HepG2 (cell line): ENCODE measurements around the gene SMURF2. TPM values are rescaled to one million over a fixed set of nuclear protein-coding genes. Genes with fewer than 3 reads are reported as not detected.
A peak's percentile ranks its signal among the peaks of the same experiment; 100 is the strongest.

Source experiments
- ATF7-NPFF ChIP-seq: sonication (generic); formaldehyde crosslinking; IDR thresholded peaks from 2 replicates; pipeline ENCODE4 v1.8.1; 2023; ENCODE audit warnings: mild to moderate bottlenecking, low read depth, missing genetic modification reagents, moderate library complexity
- BATF2 ChIP-seq: sonication (generic); formaldehyde crosslinking; IDR thresholded peaks from 2 replicates; pipeline ENCODE4 v1.8.0; 2022; ENCODE audit warnings: mild to moderate bottlenecking, missing genetic modification reagents, moderate library complexity
- DPF2 ChIP-seq: sonication (generic); formaldehyde crosslinking; IDR thresholded peaks from 2 replicates; pipeline ENCODE4 v1.4.0; 2020; ENCODE audit warnings: mild to moderate bottlenecking, low read depth, missing genetic modification reagents, borderline replicate concordance
- ELK4 ChIP-seq: sonication (generic); formaldehyde crosslinking; IDR thresholded peaks from 2 replicates; pipeline ENCODE4 v1.9.0; 2021; ENCODE audit warnings: missing genetic modification reagents, borderline replicate concordance
- GMEB2 ChIP-seq: IDR thresholded peaks from 2 replicates; pipeline ENCODE4 v1.6.1; 2016; ENCODE audit warnings: missing biosample characterization, missing genetic modification reagents, low read depth
- IRF1 ChIP-seq: sonication (generic); formaldehyde crosslinking; IDR thresholded peaks from 2 replicates; pipeline ENCODE4 v1.4.0; 2020; ENCODE audit warnings: low read depth, mild to moderate bottlenecking, missing genetic modification reagents
- KDM6A ChIP-seq: IDR thresholded peaks from 2 replicates; pipeline ENCODE4 v1.6.1; 2016; ENCODE audit warnings: low read depth
- MAX ChIP-seq: IDR thresholded peaks from 2 replicates; pipeline ENCODE4 v1.6.1; 2012; ENCODE audit warnings: inconsistent platforms
- MYPOP ChIP-seq: sonication (generic); formaldehyde crosslinking; IDR thresholded peaks from 2 replicates; pipeline ENCODE4 v1.8.1; 2023; ENCODE audit warnings: mild to moderate bottlenecking, moderate library complexity, missing genetic modification reagents
- ONECUT2 ChIP-seq: sonication (generic); formaldehyde crosslinking; IDR thresholded peaks from 2 replicates; pipeline ENCODE4 v1.4.0; 2020; ENCODE audit warnings: missing genetic modification reagents
- SOX6 ChIP-seq, 2 experiments: fragments of 450-650 bp in 1 of 2; sonication (generic) in 1 of 2; formaldehyde crosslinking in 1 of 2; IDR thresholded peaks; 2 replicates each; pipeline versions ENCODE4 v1.4.0 to v1.6.1; 2017 to 2020; ENCODE audit warnings: antibody characterized with exemption in 1 of 2, mild to moderate bottlenecking in 1 of 2, missing genetic modification reagents in 1 of 2
- U2AF1 ChIP-seq: fragments of 200-400 bp; formaldehyde crosslinking; optimal IDR thresholded peaks from 2 replicates; pipeline ENCODE3; 2017; ENCODE audit warnings: mild to moderate bottlenecking, low read depth, low read length
- ZFP41 ChIP-seq: sonication (generic); formaldehyde crosslinking; IDR thresholded peaks from 2 replicates; pipeline ENCODE4 v1.4.0; 2020; ENCODE audit warnings: mild to moderate bottlenecking, missing genetic modification reagents, borderline replicate concordance
- ZNF326 ChIP-seq: sonication (generic); formaldehyde crosslinking; IDR thresholded peaks from 2 replicates; pipeline ENCODE4 v1.4.0; 2020; ENCODE audit warnings: missing genetic modification reagents, borderline replicate concordance
- ZNF362 ChIP-seq: sonication (generic); formaldehyde crosslinking; IDR thresholded peaks from 2 replicates; pipeline ENCODE4 v1.4.0; 2020; ENCODE audit warnings: missing genetic modification reagents, mild to moderate bottlenecking, borderline replicate concordance
- ZNF530 ChIP-seq: sonication (generic); formaldehyde crosslinking; IDR thresholded peaks from 2 replicates; pipeline ENCODE4 v1.5.0; 2020; ENCODE audit warnings: low read depth, mild to moderate bottlenecking, missing genetic modification reagents
- polyA plus RNA-seq, 8 experiments: library from polyadenylated mRNA; depleted of rRNA in 3 of 8; stranded (reverse) in 7 of 8; unstranded in 1 of 8; fragments of >200 nt; fragmentation: Illumina TruSeq in 4 of 8; extraction: Trizol in 4 of 8; gene quantifications; 2 replicates each; pipeline versions ENCODE4 v1.2.1 to v1.2.3, GENCODE V29; 2011 to 2016; ENCODE audit warnings: low read depth in 4 of 8, missing spikeins in 1 of 8, mixed read lengths in 1 of 8; ENCODE audit not compliant: insufficient read depth in 1 of 8
- total RNA-seq, 5 experiments: library from RNA; depleted of rRNA; stranded (reverse); fragments of >200 nt; fragmentation: Illumina TruSeq; extraction: Trizol; gene quantifications; 2 replicates each; pipeline ENCODE4 v1.2.3, GENCODE V29; 2016; ENCODE audit warnings: low read depth in 1 of 5

The SMURF2 gene
- total and polyA plus RNA-seq, 2 of the 13 experiments (the other 11 are each of a cell fraction or from before 2014, with no cell fraction given): 14.9 to 24.3 TPM

- no peak for TF ChIP-seq IRF1
- TF ChIP-seq ZNF326 (CRISPR knock-in tag): no peak
- no peak for TF ChIP-seq U2AF1
- no peak for TF ChIP-seq ATF7-NPFF (CRISPR knock-in tag)
- no peak for TF ChIP-seq SOX6 (IDR thresholded peaks at IDR 0.05)
- TF ChIP-seq SOX6 (CRISPR knock-in tag; IDR thresholded peaks at IDR 0.05): 0 out of 2 replicates have a peak, but pooled peaks have one; percentile 14
- TF ChIP-seq ONECUT2 (CRISPR knock-in tag): no peak
- no peak for TF ChIP-seq BATF2 (CRISPR knock-in tag)
- peak; percentile 75; the same call in 1 of the 2 replicates for TF ChIP-seq ZNF530 (CRISPR knock-in tag)
- peak; percentile 87 for TF ChIP-seq MAX
- no peak for TF ChIP-seq GMEB2 (CRISPR knock-in tag)
- TF ChIP-seq ZFP41 (CRISPR knock-in tag): no peak
- no peak for TF ChIP-seq ELK4 (CRISPR knock-in tag)
- no peak; the same call in 1 of the 2 replicates for TF ChIP-seq KDM6A
- TF ChIP-seq MYPOP: no peak; the same call in 1 of the 2 replicates
- no peak for TF ChIP-seq ZNF362
- no peak for TF ChIP-seq DPF2 (CRISPR knock-in tag)
Measured at GRCh38 chr17:64505340-64506200, 156.5 kb downstream of the SMURF2 start (continued).
